ENCODE measurements around the gene TSPAN11.

The TSPAN11 gene

GRCh38 chr12:31037028-31037427 is 110.5 kb downstream of the TSPAN11 start:
- Histone ChIP-seq H4K20me1 (ENCODE audit: insufficient read depth, low read length, poor library complexity, severe bottlenecking) (no peaks in the 10 kb centered on the region), H2AFZ (ENCODE audit: low read length) (no peak overlapping the region), H3F3A (ENCODE audit: low read depth) (no peaks in the 10 kb centered on the region), H3K4me3 (ENCODE audit: low read length, poor library complexity, severe bottlenecking) (no peak overlapping the region), H3K9me2 (replicated peaks; ENCODE audit: low read depth, low read length) (no peaks in the 10 kb centered on the region), H3K4me1 (ENCODE audit: insufficient read depth, low read length, poor library complexity, severe bottlenecking) (peaks cover 4% of the 10 kb centered on the region), H3K36me3 (ENCODE audit: insufficient read depth, low read length) (no peaks in the 10 kb centered on the region), H3K27me3 (ENCODE audit: insufficient read depth, low read length, poor library complexity, severe bottlenecking) (no peaks in the 10 kb centered on the region), H3K9me3 (ENCODE audit: insufficient read depth, low read depth, low read length) (no peaks in the 10 kb centered on the region), H3K79me2 (ENCODE audit: insufficient read depth, low read length) (no peaks in the 10 kb centered on the region), H3K4me2 (ENCODE audit: low read depth, low read length, poor library complexity, severe bottlenecking) (no peak overlapping the region), H3K9ac (ENCODE audit: low read depth, low read length, poor library complexity, severe bottlenecking) (no peak overlapping the region)
- TF ChIP-seq, protein P1, sequence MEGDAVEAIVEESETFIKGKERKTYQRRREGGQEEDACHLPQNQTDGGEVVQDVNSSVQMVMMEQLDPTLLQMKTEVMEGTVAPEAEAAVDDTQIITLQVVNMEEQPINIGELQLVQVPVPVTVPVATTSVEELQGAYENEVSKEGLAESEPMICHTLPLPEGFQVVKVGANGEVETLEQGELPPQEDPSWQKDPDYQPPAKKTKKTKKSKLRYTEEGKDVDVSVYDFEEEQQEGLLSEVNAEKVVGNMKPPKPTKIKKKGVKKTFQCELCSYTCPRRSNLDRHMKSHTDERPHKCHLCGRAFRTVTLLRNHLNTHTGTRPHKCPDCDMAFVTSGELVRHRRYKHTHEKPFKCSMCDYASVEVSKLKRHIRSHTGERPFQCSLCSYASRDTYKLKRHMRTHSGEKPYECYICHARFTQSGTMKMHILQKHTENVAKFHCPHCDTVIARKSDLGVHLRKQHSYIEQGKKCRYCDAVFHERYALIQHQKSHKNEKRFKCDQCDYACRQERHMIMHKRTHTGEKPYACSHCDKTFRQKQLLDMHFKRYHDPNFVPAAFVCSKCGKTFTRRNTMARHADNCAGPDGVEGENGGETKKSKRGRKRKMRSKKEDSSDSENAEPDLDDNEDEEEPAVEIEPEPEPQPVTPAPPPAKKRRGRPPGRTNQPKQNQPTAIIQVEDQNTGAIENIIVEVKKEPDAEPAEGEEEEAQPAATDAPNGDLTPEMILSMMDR (conservative IDR thresholded peaks at IDR 0.05; ENCODE audit: low read length): no peak
- TF ChIP-seq EZH2phosphoT487 (IDR thresholded peaks at IDR 0.05; ENCODE audit: borderline replicate concordance): no peak

DNA sequence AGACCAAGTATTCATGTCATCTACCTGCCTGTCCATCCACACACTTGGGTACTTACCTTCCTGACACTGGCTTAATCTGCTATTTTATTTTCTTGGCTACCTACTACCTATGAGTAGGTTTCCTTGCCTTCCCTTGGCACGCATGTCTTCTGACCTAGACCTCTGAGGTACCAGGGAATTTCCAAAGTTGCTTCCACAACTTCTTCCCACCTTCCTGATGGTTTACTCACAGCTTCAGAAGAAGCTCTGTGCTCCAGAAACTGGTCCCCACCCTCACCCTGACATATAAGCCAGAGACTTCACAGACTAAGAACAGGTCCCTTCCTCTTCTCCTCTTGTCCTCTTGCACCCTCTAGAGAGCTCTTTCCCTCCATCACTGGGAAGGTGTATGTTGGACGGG is 111.4 kb downstream of the TSPAN11 start:
- no peaks in the 10 kb centered on the region for H3F3A ChIP-seq (ENCODE audit: low read depth)
- no peaks in the 10 kb centered on the region for H3K9me3 ChIP-seq (ENCODE audit: insufficient read depth, low read depth, low read length)
- no peaks in the 10 kb centered on the region for H3K36me3 ChIP-seq (ENCODE audit: insufficient read depth, low read length)
- H4K20me1 ChIP-seq (ENCODE audit: insufficient read depth, low read length, poor library complexity, severe bottlenecking): no peaks in the 10 kb centered on the region
- H3K4me3 ChIP-seq (ENCODE audit: low read length, poor library complexity, severe bottlenecking): no peak overlapping the region
- H3K27me3 ChIP-seq (ENCODE audit: insufficient read depth, low read length, poor library complexity, severe bottlenecking): no peaks in the 10 kb centered on the region
- no peak overlapping the region for H3K4me2 ChIP-seq (ENCODE audit: low read depth, low read length, poor library complexity, severe bottlenecking)
- no peaks in the 10 kb centered on the region for H3K9me2 ChIP-seq (replicated peaks; ENCODE audit: low read depth, low read length)
- no peak overlapping the region for H3K9ac ChIP-seq (ENCODE audit: low read depth, low read length, poor library complexity, severe bottlenecking)
- H3K4me1 ChIP-seq (ENCODE audit: insufficient read depth, low read length, poor library complexity, severe bottlenecking): peaks cover 4% of the 10 kb centered on the region
- no peaks in the 10 kb centered on the region for H3K79me2 ChIP-seq (ENCODE audit: insufficient read depth, low read length)
- no peak for TF ChIP-seq EZH2phosphoT487 (IDR thresholded peaks at IDR 0.05; ENCODE audit: borderline replicate concordance)
- TF ChIP-seq, protein P1 (conservative IDR thresholded peaks at IDR 0.05; ENCODE audit: low read length): no peak
- H2AFZ ChIP-seq (ENCODE audit: low read length): no peak overlapping the region

DNA sequence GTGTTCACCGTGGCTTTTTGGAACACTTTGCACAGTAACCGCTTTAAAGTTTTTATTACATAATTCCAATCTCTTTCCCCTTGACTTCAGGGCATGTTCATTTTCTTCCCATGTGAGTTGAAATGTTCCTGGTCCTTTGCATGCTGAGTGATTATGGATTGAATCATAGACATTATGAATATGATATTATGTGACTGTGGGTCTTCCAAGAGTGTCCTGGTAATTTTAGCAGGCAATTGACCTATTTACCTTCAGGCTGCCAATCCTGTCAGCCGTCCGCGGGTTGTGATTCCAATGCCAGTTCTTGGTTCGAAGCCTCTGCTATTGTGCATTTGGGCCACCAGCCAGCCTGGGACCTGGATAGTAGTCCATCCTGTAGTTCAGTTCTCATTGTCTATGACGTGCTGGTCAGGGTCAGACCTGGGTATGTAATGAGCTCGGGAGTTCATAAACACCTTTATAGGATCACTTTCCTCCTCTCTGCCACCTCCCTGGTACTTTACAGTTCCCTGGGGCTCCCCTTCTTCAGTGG is 114.6 kb downstream of the TSPAN11 start:
- Histone ChIP-seq H3K79me2 (ENCODE audit: insufficient read depth, low read length) (no peaks in the 10 kb centered on the region), H4K20me1 (ENCODE audit: insufficient read depth, low read length, poor library complexity, severe bottlenecking) (no peaks in the 10 kb centered on the region), H3K9ac (ENCODE audit: low read depth, low read length, poor library complexity, severe bottlenecking) (no peak overlapping the region), H3K4me3 (ENCODE audit: low read length, poor library complexity, severe bottlenecking) (no peak overlapping the region), H3K36me3 (ENCODE audit: insufficient read depth, low read length) (no peaks in the 10 kb centered on the region), H3K9me3 (ENCODE audit: insufficient read depth, low read depth, low read length) (no peaks in the 10 kb centered on the region), H3K4me2 (ENCODE audit: low read depth, low read length, poor library complexity, severe bottlenecking) (no peak overlapping the region), H3K27me3 (ENCODE audit: insufficient read depth, low read length, poor library complexity, severe bottlenecking) (no peaks in the 10 kb centered on the region), H3K4me1 (ENCODE audit: insufficient read depth, low read length, poor library complexity, severe bottlenecking) (peaks cover 2% of the 10 kb centered on the region), H3F3A (ENCODE audit: low read depth) (no peaks in the 10 kb centered on the region), H3K9me2 (replicated peaks; ENCODE audit: low read depth, low read length) (no peaks in the 10 kb centered on the region), H2AFZ (ENCODE audit: low read length) (no peak overlapping the region)
- TF ChIP-seq EZH2phosphoT487 (IDR thresholded peaks at IDR 0.05; ENCODE audit: borderline replicate concordance): no peak
- TF ChIP-seq, protein P1 (conservative IDR thresholded peaks at IDR 0.05; ENCODE audit: low read length): no peak
